Stimulated activated CD4-positive, alpha-beta T cell treated with anti-CD3 and anti-CD28 coated beads, Interleukin-1b, Interleukin-23, amount 100 ng/mL, for 24 hours (primary cell): ENCODE results near the gene RIPOR2.
A peak's percentile ranks its signal among the peaks of the same experiment; 100 is the strongest.
"Not testable (repeated sequence)": the region's sequence is repeated elsewhere in the genome, so short reads cannot be mapped to it uniquely, and the experiment has no call there.

Experiments
- DNase-seq, 4 experiments: peaks; one replicate each; pipeline ENCODE4 v3.0.0-alpha.2; 2020; ENCODE audit warnings: low read depth in 4 of 4, low spot score in 1 of 4

Gene RIPOR2

GRCh38 chr6:24926192-24926591, 9.6 kb downstream of the RIPOR2 start:
- no peak for DNase-seq

DNA sequence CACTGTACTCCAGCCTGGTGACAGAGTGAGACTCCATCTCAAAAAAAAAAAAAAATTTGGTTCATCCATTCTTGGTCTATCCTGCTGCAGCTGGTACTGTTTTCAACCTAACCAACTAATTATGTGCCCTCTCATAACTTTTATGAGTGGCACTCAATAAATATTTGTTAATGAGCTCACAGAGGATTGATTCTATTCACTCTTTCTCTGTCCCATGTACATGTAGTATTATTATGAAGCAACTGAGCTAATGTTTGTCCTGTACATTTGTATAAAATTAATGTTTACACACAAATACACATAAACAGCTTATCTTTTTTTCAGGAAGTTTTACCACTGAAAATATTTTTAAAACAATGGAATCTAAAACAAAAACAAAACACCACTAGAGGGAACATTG, 10.1 kb downstream of the RIPOR2 start:
- no peak for DNase-seq

- DNase-seq = no peak
These were observed 11.0 kb downstream of the RIPOR2 start for GRCh38 chr6:24924580-24925356.

- no peak for DNase-seq
These were observed 11.8 kb downstream of the RIPOR2 start for GRCh38 chr6:24923885-24924401.

GRCh38 chr6:24922814-24923213, 12.9 kb downstream of the RIPOR2 start:
- no peak for DNase-seq

- no peak for DNase-seq
These were observed 13.6 kb downstream of the RIPOR2 start for GRCh38 chr6:24922170-24922569.

DNA sequence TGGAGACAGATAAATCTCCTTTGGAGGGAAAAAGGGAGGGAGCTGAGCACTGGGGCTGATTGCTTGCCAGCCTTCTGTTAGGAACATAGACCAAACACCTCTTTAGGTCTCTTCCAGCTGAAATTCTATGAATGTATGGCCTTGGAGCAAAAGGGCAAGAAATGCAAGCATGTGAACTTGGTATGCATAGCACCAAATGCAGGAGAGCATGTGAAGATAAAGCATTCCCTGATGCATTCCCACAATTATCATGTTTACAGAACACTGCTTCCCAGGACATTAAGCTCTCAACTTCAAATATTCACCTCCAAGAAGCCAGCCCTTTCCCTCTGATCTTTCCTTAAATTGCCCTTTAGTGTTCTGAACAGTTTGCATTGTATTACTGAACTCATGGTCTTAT, 15.6 kb downstream of the RIPOR2 start:
- DNase-seq = no peak

GRCh38 chr6:24919056-24919892, 16.5 kb downstream of the RIPOR2 start:
- no peak for DNase-seq

DNA sequence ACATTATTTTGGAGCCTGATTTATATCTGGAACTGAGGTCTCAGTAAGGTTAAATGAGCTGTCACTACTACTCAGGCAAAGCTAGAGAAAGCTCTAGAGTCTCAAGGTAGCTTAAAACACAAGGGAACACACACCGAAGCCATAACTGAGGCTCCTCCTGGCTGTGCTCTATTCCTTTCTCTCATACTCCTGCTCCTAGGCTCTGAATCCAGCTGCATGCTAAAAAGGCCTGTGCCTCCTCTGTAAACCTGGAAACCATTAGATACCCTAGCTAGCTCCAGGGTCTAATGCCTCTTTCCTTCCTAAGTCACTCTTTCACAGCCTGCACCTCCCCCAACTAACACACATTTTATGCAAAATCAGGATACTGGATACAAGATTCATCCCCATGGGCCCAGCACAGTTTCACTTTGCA, 17.1 kb downstream of the RIPOR2 start:
- DNase-seq = no peak

GRCh38 chr6:24916496-24916895, 19.3 kb downstream of the RIPOR2 start:
- no peak for DNase-seq

DNA sequence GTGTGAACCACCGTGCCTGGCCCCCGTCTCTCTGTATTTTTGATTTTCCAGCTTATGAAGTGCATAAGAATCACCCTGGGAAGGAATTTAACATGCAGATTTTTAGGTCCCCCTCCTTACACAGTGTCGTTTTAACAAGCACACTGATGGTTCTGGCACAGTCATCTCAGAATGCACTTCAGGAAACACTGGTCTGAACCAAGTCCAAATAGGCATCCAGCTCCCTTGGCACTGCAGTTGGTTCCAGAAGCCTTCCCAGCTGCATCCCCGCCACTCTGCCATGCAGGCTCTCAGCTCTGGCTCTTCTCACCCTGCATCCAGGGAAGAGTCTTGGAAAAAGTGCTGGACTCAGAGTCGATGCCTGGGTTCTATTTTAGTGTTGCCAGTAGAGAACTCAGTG, 20.1 kb downstream of the RIPOR2 start:
- no peak for DNase-seq

DNA sequence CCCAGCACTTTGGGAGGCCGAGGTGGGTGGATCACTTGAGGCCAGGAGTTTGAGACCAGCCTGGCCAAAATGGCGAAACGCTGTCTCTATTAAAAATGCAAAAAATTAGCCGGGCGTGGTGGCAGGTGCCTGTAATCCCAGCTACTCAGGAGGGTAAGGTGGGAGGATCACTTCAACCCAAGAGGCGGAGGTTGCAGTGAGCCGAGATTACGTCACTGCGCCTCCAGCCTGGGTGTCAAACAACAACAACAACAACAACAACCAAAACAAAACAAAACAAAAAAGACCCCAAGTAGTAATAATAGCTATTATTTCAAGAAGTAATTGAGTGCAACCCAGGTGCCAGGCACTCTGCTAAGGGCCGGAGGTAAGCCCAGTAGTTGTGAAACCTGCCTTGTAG, 21.7 kb downstream of the RIPOR2 start:
- not testable (repeated sequence) for DNase-seq

DNA sequence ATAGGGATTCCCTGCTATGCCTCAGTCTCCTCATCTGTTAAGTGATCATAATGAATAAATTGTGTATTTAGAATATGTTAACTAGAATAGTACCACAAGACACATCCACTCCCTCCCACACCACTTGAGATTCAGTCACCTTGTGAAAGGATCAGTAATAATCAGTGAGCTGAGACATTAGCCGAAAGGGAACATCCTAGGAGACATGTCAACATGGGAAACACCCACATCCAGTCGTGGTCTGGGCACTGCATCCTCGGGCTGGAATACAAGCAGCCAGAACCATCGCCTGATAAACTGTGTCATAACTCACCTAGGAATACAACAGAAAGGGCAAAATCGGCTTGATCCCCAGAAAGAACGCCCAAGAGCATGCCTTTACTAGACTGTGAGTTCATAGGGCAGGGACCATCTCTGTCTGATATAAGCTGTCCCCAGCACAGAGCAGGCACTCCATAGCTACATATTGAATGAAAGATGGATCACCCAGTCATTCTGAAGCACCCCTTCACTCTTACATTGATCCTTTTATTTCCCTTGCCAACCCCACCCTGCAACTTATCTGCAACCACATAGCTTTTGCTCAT, 23.9 kb downstream of the RIPOR2 start:
- no peak for DNase-seq

DNA sequence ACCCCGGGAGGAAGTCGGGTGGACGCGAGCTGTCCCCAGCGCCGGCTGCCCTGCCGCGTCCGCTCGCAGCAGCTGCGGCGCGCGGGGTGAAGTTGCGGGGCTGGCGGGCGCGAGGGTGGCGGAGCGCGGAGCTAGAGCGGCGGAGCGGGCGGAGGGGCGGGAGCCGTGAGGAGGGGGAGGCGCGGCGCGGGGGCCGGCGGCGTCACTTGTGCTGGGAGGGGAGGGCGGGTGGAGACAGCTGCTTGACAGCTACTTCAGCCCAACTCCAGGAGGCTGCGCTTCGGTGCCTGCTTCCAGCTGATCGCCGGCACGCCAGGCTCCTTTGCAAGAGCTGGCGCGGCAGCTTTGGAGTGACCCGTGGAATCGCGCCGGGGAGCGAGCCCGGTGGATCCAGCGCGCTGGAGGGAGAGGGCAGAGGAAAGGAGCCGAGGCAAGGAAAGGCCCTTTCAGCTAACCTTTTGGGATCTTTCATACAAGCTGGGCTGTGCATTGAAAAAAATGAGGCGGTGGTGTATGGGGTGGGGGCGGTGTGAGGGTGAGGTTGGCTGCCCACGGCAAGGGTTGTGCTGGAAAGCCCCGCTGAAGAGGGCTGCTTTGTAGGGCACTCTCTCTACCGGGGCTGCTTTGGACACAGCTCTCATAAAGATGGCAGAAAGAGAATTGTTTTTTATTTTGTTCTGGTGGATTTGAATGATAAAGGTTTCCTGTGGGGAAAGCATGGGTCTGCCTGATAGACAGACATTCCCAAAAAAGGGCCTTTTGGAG, 24.6 kb downstream of the RIPOR2 start:
- DNase-seq = peak in 3 of 4 experiments; percentile 41 to 51 (median 46)

GRCh38 chr6:24910331-24910960, 25.3 kb downstream of the RIPOR2 start:
- DNase-seq = peak in 1 of 4 experiments; percentile 35

DNA sequence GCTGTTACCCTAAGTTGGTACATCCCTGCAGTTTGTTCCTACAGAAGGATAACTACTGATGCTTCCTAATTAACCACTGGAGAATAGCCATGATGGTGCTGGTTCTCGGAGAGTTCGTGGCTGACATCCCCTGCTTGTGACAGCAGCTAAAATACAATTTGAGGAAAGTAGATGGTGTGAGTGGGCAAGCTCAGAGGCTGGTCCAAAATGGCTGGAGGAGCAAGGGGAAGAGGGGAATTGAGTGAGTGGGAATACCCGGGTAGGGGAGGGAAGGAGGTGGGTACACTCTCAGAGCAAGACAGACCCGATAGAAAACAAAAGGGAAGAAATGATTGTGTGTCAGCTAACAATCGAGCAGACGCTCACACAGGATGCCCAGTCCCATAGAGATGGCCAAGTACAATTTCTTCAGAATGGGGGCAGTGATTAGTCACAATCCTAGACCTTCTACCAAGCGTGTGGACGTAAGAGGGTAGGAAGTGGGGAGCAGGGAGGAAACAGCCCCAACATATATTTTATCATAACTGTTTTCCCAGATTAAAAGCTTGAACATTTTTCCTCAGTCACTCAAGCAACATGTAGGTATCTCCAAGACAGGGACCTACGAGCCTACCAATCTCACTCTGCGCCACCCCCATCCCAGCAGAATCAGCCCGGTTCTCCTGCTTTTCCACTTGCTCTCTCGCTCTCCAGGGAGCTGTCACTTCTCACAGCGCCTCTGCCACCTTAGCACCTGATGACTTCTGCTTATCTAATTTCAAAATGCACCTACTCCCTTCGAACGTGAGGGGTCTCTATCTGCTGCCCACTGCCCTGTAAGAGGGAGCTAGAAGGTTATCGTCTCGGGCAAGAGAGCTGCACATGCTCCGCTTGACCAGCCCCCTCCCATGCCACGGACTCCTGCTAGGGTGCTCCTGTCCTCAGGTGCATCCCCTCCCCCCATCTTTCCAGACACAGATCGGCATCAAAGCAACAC, 26.2 kb downstream of the RIPOR2 start:
- DNase-seq = no peak

DNA sequence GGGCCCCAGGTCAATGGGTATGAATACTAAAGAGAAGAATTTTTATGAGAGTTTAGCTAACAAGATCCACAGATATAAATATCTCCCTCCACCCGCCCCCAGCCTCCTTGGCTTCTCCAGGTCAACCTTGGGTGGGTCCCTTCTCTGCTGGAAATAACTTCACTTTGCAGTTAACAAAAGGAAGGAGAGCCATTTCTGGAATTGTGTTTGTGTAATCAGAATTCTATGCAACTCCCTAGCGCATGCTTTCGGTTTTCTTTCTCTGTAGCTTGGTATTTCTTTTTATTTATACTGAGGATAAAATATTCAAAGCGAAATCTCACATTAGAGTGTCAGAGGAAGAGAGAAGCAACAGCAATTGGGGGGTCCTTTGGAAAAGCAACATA, 27.1 kb downstream of the RIPOR2 start:
- DNase-seq = no peak

DNA sequence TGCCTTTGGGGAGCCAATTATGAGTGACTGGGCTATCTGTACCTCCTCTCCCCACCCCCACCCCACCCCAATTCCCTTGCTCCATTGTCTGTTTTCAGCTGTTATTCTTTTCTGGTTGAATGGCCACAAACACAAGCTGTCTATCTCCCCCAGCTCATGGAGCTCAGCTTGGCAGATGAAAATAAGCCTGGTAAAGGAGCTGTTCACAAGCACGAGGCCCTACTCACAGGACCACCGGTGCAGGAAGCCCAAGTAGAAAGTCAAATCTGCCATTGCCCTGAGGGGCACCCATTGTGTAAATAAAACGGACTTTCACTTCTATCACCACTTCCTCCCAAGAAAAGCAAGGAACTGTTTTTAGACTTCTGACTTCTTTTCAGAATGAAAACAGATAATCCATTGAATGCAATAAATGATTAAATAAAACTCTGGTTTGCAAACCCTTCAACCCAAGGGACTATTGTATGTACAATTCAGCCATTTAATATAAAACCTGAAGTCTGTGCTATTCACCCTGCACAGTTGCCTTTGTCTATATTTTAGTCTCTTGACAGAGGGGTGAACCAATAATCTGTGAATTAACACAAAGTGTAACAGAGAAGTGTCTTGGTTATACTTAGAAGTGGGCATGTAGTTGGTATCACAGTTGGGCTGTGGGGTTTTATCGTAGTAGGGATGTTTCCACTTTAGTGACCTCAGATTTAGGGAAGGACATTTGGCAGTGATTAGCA, 27.7 kb downstream of the RIPOR2 start:
- DNase-seq = no peak

DNA sequence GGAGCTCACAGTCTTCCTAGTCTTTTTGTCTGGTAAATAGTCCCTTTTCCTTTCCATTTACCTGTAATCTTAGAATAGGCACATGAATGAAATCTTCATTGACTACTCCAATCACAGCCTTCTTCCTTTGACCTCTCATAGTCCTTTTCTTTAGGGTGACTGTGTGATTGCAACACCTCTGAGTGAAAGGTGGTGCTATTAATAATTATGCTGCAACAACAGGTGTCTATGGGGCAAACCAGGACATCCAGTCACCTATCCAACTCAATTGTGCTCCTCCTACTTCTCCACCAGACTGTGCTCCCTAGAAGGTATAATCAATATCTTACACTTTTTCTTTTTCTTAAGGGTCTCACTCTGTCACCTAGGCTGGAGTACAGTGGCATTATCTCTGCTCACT, 29.4 kb downstream of the RIPOR2 start:
- no peak for DNase-seq
